Measurements from ENCODE around the gene GJD2.

GJD2 gene

DNA sequence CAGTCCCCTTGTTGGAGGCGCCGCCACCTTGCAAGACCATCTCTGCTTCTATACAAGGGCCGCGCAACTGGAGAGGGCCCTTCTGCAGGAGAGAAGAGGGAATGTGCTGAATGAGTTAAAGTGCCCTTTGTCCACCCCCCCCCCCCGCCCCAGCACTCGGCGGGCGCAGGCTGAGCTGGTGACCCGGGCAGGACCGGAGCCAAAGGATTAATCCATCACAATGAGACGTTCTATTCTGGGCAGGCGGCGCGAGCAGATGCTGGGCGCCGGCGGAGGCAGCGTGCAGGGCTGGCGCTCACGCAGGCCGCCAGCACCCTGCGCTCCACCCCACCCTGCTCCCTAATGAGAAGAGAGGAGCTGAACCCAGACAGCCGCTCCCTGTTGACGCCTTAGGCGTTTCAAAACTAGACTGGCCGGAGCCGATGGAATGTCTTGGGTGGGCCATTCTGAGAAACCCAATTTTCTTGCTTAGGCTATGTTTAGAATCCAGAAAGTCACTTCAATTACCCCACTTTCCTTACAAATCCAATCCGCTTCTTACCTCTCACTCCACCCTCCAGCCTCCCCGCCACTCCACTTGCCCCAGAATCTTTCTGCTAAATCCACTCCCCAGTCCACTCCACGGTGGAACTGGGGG, 32.9 kb downstream of the GJD2 start:
- DNase-seq = peak; percentile 86

DNA sequence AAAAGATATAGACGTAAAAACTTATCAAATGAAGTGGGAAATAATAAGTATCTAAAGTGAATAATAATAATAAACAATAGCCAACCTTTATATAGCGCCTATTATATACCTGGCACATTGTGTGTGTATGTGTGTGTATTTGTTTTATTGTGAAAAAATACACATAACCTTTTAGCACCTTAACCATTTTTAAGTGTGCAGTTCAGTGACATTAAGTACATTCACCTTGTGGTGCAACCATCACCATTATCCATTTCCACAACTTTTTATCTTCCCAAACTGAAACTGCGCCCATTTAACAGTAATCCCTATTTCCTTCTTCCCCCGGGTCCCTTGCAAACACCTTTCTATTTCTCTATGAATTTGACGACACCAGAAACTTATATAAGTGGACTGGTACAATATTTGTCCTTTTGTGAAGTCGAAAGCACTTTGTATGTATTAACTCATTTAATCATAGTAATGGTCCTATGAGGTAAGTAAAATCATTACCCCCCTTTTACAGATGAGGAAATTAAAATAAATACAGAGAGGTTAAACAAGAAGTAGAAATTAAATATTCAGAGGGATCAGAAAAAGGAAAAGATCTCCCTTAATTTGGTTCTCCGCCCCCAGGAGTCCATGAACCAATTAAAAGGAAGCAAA, 33.5 kb downstream of the GJD2 start:
- DNase-seq = no peak

DNA sequence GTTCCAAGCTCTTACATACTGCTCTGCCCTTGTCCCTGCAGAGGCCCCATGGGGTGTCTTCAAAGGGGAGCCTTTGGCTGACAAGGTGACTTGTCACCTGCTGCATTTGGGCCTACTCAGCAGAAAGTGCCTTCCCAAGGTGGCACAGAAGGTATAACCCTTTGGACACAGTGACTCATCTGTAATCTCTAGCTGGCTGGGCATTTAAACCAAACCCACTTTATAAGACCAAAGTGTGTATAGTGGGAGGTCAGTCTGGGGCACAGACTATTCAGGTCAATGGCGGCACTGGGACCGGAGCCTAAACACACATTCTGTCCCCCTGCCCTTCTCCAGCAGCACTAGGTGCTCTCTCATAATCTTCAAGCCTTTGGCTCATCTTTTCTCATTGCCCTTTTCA, 35.1 kb downstream of the GJD2 start:
- no peak for DNase-seq

DNA sequence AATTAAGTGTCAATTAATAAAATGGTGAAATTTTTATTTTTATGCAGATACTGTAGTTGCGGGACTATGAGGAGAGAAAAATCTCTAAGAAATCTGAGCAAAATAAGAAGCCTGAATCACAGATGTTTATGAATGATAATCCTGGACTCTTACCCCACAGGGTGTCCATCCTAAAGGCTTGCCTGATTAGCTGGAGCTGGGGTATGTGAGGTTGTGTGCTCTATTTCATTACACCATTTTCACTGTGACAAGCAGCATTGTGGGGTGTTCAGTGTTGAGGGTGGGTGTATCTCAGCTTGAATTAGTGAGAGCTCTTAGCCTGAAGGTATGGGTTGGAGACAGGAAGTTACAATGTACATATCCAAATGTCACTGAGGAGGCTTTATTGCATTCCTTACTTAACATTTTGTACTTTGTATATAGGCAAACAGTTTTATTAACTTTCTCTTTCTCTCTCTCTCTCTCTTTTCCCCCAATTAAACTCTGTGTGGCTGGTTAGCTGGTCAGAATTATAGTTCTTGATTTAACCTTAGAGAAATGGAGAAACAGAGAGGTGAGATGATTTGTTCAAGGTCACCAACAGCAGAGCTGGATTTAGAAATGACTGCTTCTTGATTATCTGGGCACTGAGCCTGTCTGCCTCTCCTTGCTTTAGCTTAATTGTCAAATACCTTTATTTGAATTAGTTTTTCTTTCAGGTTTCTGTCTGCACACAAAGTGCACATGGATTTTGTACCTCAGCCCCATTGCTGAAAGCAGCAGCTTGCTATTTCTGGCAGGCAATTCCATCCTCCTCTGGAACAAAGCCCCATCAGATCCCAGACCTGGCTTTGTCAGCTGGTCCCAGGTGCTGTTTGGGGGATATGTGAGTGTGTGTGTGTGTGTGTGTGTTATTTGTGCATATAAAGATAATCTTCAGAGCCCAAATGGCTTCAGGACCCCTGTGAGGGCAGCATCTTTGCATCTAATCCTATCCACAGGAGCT, 35.8 kb downstream of the GJD2 start:
- DNase-seq = peak; percentile 8

DNA sequence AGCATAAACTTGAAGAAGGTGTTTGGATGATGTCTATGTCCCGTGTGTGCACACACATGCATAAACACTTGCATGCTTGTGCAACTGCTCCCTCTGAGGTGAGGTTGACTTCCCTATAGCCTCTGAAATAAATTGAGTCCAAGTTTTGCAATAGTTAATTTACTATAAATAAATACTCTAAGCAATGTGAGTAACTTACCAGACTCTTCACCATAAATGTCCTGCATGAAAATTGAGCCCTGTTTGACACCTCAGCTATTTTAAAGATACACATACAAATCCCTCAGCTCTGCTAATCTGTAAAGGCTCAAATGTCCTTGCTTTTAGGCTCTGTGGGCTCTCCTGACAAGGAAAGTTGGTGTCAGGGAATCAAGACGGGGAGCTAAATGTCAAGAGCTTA, 37.1 kb downstream of the GJD2 start:
- no peak for DNase-seq

DNA sequence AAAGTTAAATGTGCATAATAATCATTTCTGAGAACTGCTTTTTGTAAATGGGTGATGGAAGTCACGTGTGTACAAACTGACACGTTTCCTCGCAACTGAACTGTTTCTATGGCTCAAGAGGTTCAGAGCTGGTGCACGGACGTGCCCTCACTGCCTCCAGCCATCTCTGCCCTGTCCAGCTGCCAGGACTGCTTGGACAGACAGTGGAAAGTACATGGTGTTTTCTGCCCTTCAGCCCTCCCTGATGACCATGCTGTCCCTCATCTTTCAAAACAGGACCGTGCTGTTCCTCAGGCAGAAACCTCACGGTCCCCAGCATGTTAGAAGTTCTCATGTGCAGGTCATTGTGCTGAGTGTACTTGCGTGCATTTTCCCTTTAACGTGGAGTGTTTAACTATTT, 38.7 kb downstream of the GJD2 start:
- DNase-seq = no peak

DNA sequence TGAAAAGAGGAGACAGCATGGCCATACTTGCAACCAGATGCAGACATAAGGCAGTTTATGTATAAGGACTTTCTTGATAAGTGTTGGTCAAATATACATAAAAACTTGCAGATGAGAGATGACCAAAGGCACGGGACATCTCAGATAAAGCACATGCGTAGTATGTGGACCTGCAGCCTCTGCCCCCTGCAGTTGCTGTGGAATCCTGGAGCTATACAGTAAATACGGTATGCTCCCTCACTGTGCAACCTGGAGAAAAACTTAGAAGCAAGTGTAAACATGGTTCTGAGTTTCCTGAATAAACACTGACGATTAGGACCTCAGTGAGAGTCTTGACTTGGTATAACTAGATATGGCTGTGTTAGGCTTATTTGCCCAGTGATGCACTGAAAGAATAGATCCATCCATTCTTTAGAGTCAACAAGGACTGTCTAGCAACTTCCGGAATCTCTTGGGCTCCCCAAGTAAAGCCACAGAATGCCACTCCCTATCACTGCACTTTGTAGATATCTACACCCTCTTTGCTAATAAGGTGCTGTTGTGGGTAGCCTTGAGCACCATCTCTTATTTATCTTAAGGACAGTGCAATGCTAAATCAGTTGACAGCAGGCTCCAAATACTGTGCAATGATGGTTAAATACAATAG, 40.2 kb downstream of the GJD2 start:
- no peak for DNase-seq

DNA sequence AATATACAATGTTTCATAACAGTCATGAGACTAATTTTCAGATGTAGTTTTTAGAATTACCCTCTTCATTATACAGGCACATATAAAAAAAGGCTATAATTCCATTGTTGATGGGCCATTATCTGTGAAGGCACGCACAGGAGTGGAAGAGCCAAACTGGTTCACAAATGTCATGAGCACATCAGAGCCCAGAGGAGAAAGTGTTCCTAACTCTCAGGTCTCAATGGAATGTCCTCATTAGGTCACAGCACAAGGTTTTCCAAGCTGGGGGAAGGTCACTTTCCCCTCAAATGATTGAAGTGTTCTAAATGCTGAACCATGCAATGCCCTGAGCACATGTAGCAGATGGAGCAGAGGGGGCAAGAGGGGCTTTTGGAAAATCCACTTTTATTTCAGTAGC, 41.2 kb downstream of the GJD2 start:
- no peak for DNase-seq

DNA sequence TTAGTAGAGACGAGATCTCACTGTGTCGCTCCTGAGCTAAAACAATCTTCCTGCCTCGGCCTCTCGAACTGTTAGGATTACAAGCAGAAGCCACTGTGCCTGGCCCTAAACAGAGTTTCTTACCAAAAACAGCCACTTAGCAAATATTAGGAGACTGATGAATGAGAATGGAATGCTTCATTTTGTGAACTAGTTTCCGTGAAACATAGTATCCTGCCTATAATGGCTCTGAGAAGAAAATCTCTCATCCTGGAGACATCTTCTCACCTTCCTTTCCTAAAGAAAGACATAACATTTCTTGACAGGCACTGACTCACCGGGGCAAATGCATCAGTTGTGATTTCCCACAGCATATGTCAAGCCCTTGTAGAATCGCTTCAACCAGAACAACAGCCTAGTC, 44.9 kb downstream of the GJD2 start:
- DNase-seq = no peak

DNA sequence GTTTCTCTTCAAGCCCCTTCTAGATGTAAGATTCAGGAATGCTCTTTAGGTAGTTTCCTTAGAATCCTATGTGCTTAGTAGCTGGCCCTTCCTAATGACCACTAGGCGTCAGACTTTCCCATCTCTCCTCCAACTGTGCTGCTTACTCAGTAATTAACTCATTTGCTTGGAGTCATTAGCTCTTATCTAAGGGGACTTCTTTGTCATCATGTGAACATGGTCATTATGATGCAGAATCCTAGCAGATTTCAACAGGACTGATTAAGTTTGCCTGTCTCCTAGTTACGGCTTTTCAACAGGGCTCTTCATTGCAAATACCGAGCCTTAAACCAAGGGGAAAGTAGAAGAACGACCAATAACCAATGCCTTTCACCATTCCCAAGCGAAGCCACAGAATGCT, 46.4 kb downstream of the GJD2 start:
- peak; percentile 77 for DNase-seq

DNA sequence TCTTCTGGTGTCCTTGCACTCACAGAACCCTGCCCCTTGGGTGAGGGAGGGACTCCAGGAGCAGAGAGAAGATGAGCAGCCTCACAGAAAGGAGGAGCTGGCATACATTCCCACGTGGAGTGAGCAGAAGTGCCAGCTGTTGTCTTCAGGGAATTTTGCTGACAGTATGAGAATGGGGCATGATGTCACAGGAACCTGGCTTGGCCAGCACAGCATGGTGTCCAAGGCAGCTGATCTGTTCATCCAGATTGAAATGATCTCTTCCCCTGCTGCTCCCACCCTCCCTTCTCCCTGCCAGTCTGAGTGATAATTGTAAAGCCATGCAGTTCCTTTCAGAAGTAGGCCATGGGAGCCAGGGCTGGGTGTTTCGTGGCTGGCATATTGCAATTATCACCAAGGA, 53.3 kb downstream of the GJD2 start:
- peak; percentile 65 for DNase-seq

Data from eye (tissue), 1 donor.